GM12873 (cell line): ENCODE results near the gene GGT7.

ENCODE experiments used
- CTCF ChIP-seq: IDR thresholded peaks from 2 replicates; pipeline ENCODE4 v1.5.1; 2012; ENCODE audit warnings: low read depth, mild to moderate bottlenecking, moderate library complexity, low read length, control low read depth; ENCODE audit not compliant: insufficient read depth; ENCODE audit errors: missing control alignments

Gene GGT7

GRCh38 chr20:34880215-34880850, 7.7 kb upstream of the GGT7 start:
- no peak for TF ChIP-seq CTCF

- peak; percentile 8 for TF ChIP-seq CTCF
Observed at GRCh38 chr20:34876406-34877282, 4.0 kb upstream of the GGT7 start, which contains the start of gene ACSS2. Gene ACSS2 (plus strand): TSS chr20:34876612. CDS start chr20:34876646, 34 bp downstream.

- TF ChIP-seq CTCF = peak; percentile 32
Observed at GRCh38 chr20:34875642-34876405, 3.2 kb upstream of the GGT7 start.

- TF ChIP-seq CTCF = peak; percentile 85
Observed at GRCh38 chr20:34874094-34874654, 1.5 kb upstream of the GGT7 start.

GRCh38 chr20:34873583-34874093, 982 bp upstream of the GGT7 start:
- no peak for TF ChIP-seq CTCF

- TF ChIP-seq CTCF = no peak
Observed at GRCh38 chr20:34871966-34872621, 562 bp downstream of the GGT7 start.
